Astrocyte (in vitro differentiated cells and primary cell): Measurements from ENCODE around the gene HTT-AS.

Experiments
- CTCF ChIP-seq: IDR thresholded peaks from 2 replicates; pipeline ENCODE4 v1.5.1; 2011; ENCODE audit warnings: low read depth, mild to moderate bottlenecking, inconsistent platforms, low read length, moderate library complexity; ENCODE audit not compliant: insufficient read depth
- EZH2 ChIP-seq: IDR thresholded peaks from 2 replicates; pipeline ENCODE4 v1.6.1; 2012; ENCODE audit warnings: mild to moderate bottlenecking, low read length, inconsistent platforms; ENCODE audit not compliant: insufficient read depth

GRCh38 chr4:3108211-3108610 is 33.9 kb upstream of the HTT-AS start:
- TF ChIP-seq CTCF (no peak), EZH2 (no peak)
